ENCODE results near the gene WWP2. TPM values are rescaled to one million over a fixed set of nuclear protein-coding genes. Genes with fewer than 3 reads are reported as not detected.

The WWP2 gene
- polyA plus RNA-seq, 3 donors: 29.6 to 54.4 (median 46.0) TPM

GRCh38 chr16:69830146-69830533 lies 68.0 kb downstream of the WWP2 start:
- no peak for TF ChIP-seq CTCF (IDR thresholded peaks at IDR 0.05)
- DNase-seq: no peak
- H3K9ac ChIP-seq (ENCODE audit: insufficient read depth, low read length, poor library complexity, severe bottlenecking): no peak overlapping the region
- no peak overlapping the region for H3K4me3 Mint-ChIP-seq
- no peak overlapping the region for H3K27ac ChIP-seq (ENCODE audit: low read depth in 1 of 2, low read length in 2 of 2)
- peak overlapping the region in 1 of 7 donors; percentile 18 for H3K27ac Mint-ChIP-seq
- peaks cover 36% of the 10 kb centered on the region for H4K20me1 ChIP-seq (ENCODE audit: insufficient read depth, low read length)
- H3K9me3 Mint-ChIP-seq: no peaks in the 10 kb centered on the region
- H3K36me3 ChIP-seq (replicated peaks in 1 of 2; ENCODE audit: control insufficient read depth in 1 of 2, insufficient read depth in 2 of 2, low read length in 2 of 2): peaks cover 33 to 60% of the 10 kb centered on the region in 2 donors
- peaks cover 12% of the 10 kb centered on the region for H3K4me1 Mint-ChIP-seq
- no peaks in the 10 kb centered on the region for H3K4me1 ChIP-seq (ENCODE audit: control insufficient read depth in 1 of 2, insufficient read depth in 2 of 2, low read length in 2 of 2)
- intact Hi-C loops (cut with micrococcal nuclease): no loop called here
- no peaks in the 10 kb centered on the region for H3K27me3 ChIP-seq (ENCODE audit: control insufficient read depth in 2 of 2, insufficient read depth in 2 of 2, low read length in 2 of 2)
- H3K27me3 Mint-ChIP-seq (ENCODE audit: low read depth in 3 of 3): peaks cover 0 to 2% (median 0%) of the 10 kb centered on the region in 3 donors
- peaks cover 48 to 70% of the 10 kb centered on the region in 2 donors for H3K36me3 Mint-ChIP-seq
- H2AFZ ChIP-seq (ENCODE audit: insufficient read depth, low read depth, low read length, poor library complexity, severe bottlenecking): no peak overlapping the region
- H3K79me2 ChIP-seq (ENCODE audit: insufficient read depth, low read length): no peaks in the 10 kb centered on the region
- WGBS (ENCODE audit: insufficient coverage): 98% methylated on average over 5 of the region's 5 CpGs
- H3K9me3 ChIP-seq (replicated peaks in 1 of 2; ENCODE audit: control insufficient read depth in 1 of 2, insufficient read depth in 1 of 2, low read length in 2 of 2): no peaks in the 10 kb centered on the region
- H3K4me2 ChIP-seq (replicated peaks; ENCODE audit: extremely low read depth, low read length, poor library complexity, severe bottlenecking): no peak overlapping the region
- H3K4me3 ChIP-seq (replicated peaks in 1 of 3; ENCODE audit: low read depth in 2 of 3, low read length in 3 of 3): no peak overlapping the region

GRCh38 chr16:69830534-69831211 lies 68.5 kb downstream of the WWP2 start:
- no peak overlapping the region for H3K4me2 ChIP-seq (replicated peaks; ENCODE audit: extremely low read depth, low read length, poor library complexity, severe bottlenecking)
- no peak overlapping the region for H3K27ac ChIP-seq (ENCODE audit: low read depth in 1 of 2, low read length in 2 of 2)
- H3K27me3 ChIP-seq (ENCODE audit: control insufficient read depth in 2 of 2, insufficient read depth in 2 of 2, low read length in 2 of 2): no peaks in the 10 kb centered on the region
- H3K36me3 ChIP-seq (replicated peaks in 1 of 2; ENCODE audit: control insufficient read depth in 1 of 2, insufficient read depth in 2 of 2, low read length in 2 of 2): peaks cover 32 to 65% of the 10 kb centered on the region in 2 donors
- Mint-ChIP-seq H3K4me1 (peaks cover 12% of the 10 kb centered on the region), H3K27ac (peak overlapping the region in 1 of 7 donors; percentile 18), H3K36me3 (peaks cover 50 to 69% of the 10 kb centered on the region in 2 donors), H3K4me3 (no peak overlapping the region), H3K9me3 (no peaks in the 10 kb centered on the region), H3K27me3 (ENCODE audit: low read depth in 3 of 3) (peaks cover 0 to 2% (median 0%) of the 10 kb centered on the region in 3 donors)
- 92% methylated on average over 4 of the region's 10 CpGs for WGBS (ENCODE audit: insufficient coverage)
- peaks cover 40% of the 10 kb centered on the region for H4K20me1 ChIP-seq (ENCODE audit: insufficient read depth, low read length)
- no peak overlapping the region for H3K9ac ChIP-seq (ENCODE audit: insufficient read depth, low read length, poor library complexity, severe bottlenecking)
- H2AFZ ChIP-seq (ENCODE audit: insufficient read depth, low read depth, low read length, poor library complexity, severe bottlenecking): no peak overlapping the region
- H3K79me2 ChIP-seq (ENCODE audit: insufficient read depth, low read length): no peaks in the 10 kb centered on the region
- TF ChIP-seq CTCF (IDR thresholded peaks at IDR 0.05): no peak
- no peaks in the 10 kb centered on the region for H3K4me1 ChIP-seq (ENCODE audit: control insufficient read depth in 1 of 2, insufficient read depth in 2 of 2, low read length in 2 of 2)
- DNase-seq: no peak
- H3K9me3 ChIP-seq (replicated peaks in 1 of 2; ENCODE audit: control insufficient read depth in 1 of 2, insufficient read depth in 1 of 2, low read length in 2 of 2): no peaks in the 10 kb centered on the region
- intact Hi-C loops (cut with micrococcal nuclease): no loop called here
- no peak overlapping the region for H3K4me3 ChIP-seq (replicated peaks in 1 of 3; ENCODE audit: low read depth in 2 of 3, low read length in 3 of 3)
